ENCODE results near the gene KCNC2.

The KCNC2 gene

DNA sequence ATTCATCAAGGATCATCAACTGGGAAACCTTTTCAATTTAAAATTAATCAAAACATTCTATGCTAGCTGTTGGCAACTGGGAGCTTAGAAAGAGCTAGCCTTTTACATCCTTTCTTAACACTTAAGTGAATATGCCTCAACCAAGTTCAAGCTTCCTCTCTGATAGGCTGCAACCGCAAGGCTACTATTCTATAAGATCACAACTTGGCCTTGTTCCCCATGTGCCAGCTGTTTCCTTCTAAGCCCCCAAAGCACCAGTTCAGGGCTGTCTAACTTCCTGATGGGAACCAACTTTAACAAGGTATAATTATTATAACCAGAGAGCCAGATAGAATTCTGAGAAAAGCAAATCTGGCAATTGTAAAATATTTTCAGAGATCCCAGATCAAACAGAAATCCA lies 37.0 kb downstream of the KCNC2 start:
- in situ Hi-C loops (cut with HindIII; ENCODE audit: low pct_ligation_motif_present, low pct_unique_long_range_greater_than_20kb, low sequenced_read_pairs), result no loop called here

DNA sequence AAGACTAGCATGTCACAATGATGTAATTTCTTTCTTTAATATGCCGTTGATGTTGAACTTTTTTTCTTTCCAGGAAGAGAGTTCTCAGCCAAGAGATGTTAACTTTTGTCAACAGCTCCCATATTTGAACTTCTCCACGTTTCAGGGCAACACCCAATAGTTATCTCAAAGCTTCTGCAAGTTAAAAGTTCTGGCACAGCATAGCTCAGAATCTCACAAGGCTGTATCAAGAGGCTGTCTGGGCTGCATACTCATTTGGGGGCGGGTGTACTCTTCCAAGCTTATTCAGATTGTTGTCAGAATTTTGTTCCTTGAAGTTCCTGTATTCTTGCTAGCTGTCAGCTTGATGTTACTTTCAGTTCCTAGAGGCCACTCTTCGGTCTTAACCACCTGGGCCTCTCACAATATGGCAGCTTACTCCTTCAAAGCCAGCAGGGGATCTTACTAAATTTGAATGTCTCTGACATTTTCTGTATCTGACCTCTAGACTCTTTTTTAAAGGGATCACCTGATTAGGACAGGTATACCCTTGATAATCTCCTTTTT lies 38.9 kb downstream of the KCNC2 start:
- in situ Hi-C loops (cut with HindIII; ENCODE audit: low pct_ligation_motif_present, low pct_unique_long_range_greater_than_20kb, low sequenced_read_pairs), result no loop called here
- DNase-seq, result no peak

More for the DNA sequence above, 37.0 kb downstream of the KCNC2 start:
- DNase-seq, result no peak

DNA sequence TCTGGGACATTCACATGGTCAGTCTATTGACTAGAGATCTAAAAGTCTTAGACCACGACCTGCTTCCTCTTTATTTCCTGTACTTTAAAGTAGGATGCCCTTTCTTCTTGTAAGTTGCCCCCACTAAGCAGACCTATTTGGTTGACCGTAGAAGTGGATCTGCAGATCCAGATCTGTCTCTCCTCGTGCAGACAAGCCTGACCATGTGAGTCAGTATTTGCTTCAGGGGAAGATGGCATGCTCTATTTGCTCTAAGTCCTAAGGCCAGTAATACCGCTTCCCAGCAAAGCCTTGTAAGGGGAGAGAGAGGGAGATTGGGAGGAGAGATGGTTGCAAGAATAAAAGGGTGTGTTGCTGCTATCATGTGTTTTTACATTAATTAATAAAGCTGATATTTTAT lies 46.8 kb downstream of the KCNC2 start:
- in situ Hi-C loops (cut with HindIII; ENCODE audit: low pct_ligation_motif_present, low pct_unique_long_range_greater_than_20kb, low sequenced_read_pairs), result no loop called here
- no peak for DNase-seq

DNA sequence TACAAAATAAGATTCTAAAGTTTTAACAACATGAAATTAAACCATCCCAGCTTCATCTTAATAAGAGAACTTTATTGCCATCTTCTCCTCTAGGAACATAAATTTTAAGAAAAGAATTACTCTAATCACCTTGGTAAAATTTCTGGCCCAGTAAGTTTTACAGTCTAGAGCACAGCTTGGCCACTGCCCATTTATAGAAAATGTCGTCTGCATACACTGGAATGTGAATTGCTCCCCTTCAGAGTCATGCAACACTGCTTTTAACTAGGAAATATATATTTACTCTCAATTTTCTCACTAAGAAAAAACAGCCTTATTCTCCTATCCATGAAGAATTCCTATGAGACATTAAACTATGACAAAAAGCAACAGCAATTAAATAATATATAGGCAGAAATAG lies 48.2 kb downstream of the KCNC2 start:
- no peak for DNase-seq
- in situ Hi-C loops (cut with HindIII; ENCODE audit: low pct_ligation_motif_present, low pct_unique_long_range_greater_than_20kb, low sequenced_read_pairs), result no loop called here

DNA sequence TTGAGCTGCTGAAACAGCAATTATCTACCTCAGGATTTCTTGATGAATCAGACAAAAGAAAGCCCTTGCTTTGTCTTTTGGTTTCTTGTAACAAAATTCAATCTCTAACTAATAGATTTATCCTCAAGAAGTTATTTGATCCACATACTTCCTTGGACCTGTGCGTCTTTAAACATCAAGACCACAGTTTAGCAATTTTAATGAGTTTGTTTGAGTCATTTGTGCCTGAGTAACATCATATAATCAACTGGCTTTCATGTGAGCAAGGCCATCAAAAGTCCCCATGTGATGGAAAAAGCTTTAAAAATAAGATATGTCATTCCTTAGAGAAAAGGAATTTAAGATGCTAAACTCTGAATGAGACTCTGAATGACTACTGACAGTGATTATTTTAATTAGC lies 52.3 kb downstream of the KCNC2 start:
- DNase-seq, result no peak
- in situ Hi-C loops (cut with HindIII; ENCODE audit: low pct_ligation_motif_present, low pct_unique_long_range_greater_than_20kb, low sequenced_read_pairs), result no loop called here

DNA sequence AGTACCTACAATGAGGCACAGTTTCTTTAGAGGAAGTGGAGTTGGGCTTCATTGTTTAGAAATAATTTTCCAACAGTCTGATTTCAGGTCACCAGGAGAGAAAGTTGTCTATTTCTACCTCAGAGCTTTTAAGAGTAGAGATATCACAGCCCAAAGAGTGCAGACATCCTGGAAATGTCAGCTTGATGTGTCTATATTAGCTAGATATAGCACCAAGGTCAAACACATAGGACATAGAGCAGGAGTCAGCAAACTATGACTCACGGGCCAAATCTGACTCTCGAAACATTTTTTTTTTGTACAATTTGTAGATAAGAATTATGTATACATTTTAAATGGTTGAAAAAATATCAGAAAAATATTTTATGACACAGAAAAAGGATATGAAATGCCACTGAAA lies 53.7 kb downstream of the KCNC2 start:
- in situ Hi-C loops (cut with HindIII; ENCODE audit: low pct_ligation_motif_present, low pct_unique_long_range_greater_than_20kb, low sequenced_read_pairs), result no loop called here
- DNase-seq, result no peak

DNA sequence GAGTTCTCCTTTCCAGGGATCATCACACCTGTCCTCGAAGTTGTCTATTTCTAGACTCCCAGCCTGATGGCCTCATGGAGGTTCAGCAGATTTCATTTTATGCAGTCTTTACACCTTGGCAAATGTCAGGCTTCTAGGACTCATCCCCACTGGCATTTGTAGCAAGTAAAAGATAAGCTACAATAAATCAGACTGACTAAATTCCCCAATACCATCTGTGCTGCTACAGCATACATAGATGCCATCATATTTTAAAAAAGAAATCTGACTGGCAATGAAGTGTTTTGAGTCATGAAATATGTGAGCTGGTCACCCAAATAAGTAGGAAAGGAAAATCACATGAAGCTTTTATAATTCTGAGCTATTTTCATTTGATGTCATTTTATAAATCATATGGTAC lies 55.3 kb downstream of the KCNC2 start:
- DNase-seq, result no peak
- in situ Hi-C loops (cut with HindIII; ENCODE audit: low pct_ligation_motif_present, low pct_unique_long_range_greater_than_20kb, low sequenced_read_pairs), result no loop called here

DNA sequence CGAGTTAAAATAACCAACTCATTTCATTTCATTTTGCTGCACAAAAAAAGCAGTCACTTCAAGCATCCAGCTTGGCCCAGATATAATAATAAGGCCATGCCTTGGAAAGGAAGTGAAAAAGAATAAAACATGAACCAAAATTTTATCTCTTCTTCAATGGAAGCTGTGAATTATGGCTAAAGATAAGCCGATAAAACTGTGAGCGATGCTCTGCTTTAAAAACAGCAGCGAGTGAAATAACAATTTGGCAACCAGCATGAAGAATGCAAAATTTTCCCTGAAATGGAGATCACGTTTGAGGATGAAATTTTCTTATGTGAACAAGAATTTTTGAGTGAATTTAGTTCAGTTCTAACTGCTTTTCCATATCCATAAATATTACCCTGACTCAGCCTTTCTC lies 70.4 kb downstream of the KCNC2 start:
- no peak for DNase-seq

DNA sequence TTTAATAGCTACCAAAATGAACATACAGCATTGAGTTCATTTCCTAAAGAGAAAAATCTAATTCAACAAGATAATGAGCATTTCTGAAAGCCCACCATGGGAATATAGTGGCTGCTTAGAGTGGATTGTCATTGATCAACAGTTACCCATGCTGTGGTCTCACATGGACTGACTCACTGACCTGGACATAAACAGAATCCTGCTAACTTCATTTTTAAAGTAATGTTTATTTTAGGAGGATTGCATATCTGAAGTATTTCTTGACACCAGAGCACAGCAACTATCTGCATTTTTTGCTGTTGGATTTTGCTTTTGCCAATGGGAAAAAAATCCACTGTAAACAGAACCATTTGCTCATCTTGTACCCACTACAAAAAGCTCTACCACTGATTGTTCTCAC lies 71.7 kb downstream of the KCNC2 start:
- in situ Hi-C loops (cut with HindIII; ENCODE audit: low pct_ligation_motif_present, low pct_unique_long_range_greater_than_20kb, low sequenced_read_pairs), result no loop called here
- no peak for DNase-seq

More for the DNA sequence above, 70.4 kb downstream of the KCNC2 start:
- in situ Hi-C loops (cut with HindIII; ENCODE audit: low pct_ligation_motif_present, low pct_unique_long_range_greater_than_20kb, low sequenced_read_pairs), result no loop called here

DNA sequence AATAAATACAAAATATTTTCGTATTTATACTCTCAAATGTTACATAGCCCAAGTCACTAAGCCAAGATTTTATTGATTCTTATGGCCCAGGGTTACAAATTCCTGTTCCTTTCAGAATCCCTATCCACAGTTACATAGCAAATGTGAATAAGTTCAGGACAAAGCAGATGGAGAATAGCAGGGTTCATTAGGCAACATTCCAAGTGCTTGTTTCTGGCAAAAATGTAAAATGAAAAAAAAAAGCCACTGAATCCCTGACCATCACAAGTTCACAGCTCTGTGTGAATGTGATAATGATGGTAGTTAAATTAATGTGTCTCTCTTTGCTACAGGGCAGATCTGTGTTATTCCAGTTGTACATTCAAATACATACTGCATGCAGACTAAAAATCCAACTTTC lies 74.6 kb downstream of the KCNC2 start:
- in situ Hi-C loops (cut with HindIII; ENCODE audit: low pct_ligation_motif_present, low pct_unique_long_range_greater_than_20kb, low sequenced_read_pairs), result no loop called here
- DNase-seq, result no peak

DNA sequence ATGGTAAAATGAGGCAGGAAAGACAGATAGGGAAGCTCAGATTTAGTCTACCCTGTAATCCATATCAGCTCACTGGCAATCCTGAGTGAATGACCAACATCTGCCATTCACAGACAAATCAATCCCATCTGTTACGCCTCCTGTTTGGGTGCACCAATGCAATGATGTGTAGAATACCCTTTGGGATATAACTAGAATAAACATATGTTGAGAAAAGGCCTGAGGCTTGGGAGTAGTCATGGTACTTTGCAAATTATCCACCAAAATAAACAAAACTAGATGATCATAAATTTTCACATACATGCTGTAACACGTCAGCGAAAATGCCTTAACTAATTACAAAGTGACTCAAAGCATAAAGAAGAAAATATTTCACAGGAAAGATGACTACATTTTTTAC lies 78.8 kb downstream of the KCNC2 start:
- no peak for DNase-seq
- in situ Hi-C loops (cut with HindIII; ENCODE audit: low pct_ligation_motif_present, low pct_unique_long_range_greater_than_20kb, low sequenced_read_pairs), result no loop called here

DNA sequence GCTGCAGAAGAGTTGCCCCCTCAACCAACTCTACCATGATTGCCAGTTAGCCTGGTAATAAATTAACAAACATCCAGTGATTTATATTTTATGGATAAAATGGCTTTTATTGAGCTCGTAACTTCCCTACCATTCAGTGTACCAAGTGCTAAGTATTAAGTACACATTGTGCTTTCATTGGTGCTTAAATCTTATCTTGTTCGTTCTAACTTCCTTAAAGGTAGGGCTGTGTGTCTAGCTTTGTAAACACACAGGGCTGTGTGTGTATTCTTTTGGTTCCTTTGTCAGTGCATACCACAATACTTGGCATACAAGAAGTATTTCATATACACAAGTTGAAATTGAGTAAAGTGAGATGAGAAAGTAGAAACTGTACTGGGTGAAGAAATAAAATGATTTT lies 80.4 kb downstream of the KCNC2 start:
- no peak for DNase-seq
- in situ Hi-C loops (cut with HindIII; ENCODE audit: low pct_ligation_motif_present, low pct_unique_long_range_greater_than_20kb, low sequenced_read_pairs), result no loop called here

DNA sequence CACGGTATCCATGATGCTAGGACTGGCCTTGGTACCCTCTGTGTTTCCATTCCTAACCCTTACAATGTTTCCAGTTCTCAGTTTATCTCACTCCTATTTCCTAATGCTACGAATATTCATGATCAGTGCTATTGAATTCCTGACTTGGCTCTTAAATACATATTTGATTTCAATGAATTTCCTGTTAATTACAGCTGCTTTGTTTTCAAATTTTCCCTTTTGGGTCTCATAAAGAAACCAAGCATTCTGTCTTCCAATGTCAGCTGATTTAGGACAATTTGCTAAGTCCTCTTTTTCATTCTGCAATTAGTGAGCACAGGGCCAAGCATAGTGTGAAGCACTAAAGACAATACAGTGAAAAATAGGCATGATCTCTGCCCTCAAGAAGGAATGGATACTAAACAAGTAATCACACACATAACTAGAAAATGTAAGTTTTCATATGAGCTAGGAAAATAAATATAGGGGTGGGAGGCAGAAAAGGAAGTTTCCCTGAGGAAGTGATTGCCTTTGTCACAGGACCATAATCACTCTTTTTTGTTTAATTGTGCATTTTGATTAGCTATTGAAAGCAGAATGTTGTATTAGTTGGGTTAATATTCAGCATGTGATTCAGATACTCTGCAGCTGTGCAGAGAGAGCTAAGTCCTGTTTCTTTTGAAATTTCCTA lies 88.5 kb downstream of the KCNC2 start:
- in situ Hi-C loops (cut with HindIII; ENCODE audit: low pct_ligation_motif_present, low pct_unique_long_range_greater_than_20kb, low sequenced_read_pairs), result no loop called here
- DNase-seq, result no peak

DNA sequence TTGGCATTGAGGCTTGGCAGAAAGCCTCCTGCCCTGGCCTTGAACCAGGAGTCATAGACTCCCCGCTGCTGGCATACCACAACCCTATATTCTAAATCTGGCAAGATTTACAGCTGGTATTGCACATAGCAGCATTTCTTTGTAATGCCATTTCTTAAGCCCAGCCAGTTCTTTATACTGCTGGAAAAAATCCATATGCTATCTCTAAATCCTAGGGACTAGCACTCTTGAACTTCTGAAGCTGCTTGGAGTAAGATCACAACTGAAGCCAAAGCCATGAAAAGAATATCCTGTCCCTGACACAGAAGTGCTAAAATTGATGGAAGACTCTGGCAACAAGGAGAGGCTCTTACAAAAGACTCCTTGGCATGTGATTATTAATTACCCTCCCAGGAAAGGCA lies 89.3 kb downstream of the KCNC2 start:
- in situ Hi-C loops (cut with HindIII; ENCODE audit: low pct_ligation_motif_present, low pct_unique_long_range_greater_than_20kb, low sequenced_read_pairs), result no loop called here
- DNase-seq, result no peak

DNA sequence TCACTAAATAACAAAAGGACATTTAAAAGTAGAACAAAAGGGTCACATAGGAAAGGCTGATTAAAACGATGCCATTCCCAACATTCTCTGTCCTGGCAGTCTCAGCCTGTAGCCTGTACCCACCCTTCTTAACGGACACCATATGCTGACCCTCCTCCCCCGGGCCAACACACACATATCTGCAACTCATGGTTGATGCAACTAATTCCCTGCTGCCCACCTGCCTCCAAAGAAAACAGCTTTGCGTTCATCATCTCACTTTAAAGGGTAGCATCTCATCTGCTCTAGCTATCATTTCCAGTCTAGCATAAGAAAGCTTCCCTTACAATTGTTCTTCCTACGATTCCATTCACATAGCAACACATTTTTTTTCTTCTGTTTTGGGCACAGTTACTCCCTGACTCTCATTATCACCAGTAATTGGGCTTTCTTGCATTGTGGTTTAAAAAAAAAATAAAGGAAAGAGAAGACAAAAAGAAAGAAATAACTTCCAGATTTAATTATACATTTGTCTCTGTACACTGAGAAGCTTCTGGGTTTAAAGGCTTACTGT lies 92.9 kb downstream of the KCNC2 start:
- in situ Hi-C loops (cut with HindIII; ENCODE audit: low pct_ligation_motif_present, low pct_unique_long_range_greater_than_20kb, low sequenced_read_pairs), result no loop called here
- no peak for DNase-seq

DNA sequence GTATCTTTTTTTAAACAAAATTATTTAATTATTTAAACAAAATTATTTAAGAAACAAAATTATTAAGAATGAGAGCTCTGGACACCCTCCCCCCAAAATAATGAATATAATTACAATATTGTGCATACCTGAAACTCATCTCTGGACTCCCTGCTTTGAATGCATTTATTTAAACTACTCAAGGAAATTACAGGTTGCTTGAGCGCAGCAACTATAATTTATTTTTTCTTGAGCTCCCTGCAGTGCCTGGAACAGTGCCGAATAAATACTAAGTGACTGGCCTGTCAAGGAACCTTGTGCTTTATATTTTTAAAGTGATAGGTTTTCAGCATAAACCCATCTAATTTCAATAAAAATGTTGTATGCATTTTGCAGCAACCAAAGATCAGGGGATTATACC lies 93.9 kb downstream of the KCNC2 start:
- DNase-seq, result no peak
- in situ Hi-C loops (cut with HindIII; ENCODE audit: low pct_ligation_motif_present, low pct_unique_long_range_greater_than_20kb, low sequenced_read_pairs), result no loop called here

DNA sequence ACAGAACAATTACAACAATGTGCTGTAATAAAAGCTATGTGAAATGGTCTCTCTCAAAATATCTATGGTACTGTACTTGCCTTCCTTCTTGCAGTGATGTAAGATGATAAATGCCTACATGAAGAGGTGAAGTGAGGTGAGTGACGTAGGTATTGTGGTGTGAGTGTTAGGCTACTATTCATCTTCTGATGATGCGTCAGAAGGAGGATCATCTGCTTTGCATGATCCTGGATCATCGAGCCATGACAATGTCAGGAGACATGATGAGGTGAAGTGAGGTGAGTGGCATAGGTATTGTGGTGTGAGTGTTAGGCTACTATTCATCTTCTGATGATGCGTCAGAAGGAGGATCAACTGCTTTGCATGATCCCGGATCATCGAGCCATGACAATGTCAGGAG lies 105.8 kb downstream of the KCNC2 start:
- in situ Hi-C loops (cut with HindIII; ENCODE audit: low pct_ligation_motif_present, low pct_unique_long_range_greater_than_20kb, low sequenced_read_pairs), result no loop called here
- DNase-seq, result no peak

DNA sequence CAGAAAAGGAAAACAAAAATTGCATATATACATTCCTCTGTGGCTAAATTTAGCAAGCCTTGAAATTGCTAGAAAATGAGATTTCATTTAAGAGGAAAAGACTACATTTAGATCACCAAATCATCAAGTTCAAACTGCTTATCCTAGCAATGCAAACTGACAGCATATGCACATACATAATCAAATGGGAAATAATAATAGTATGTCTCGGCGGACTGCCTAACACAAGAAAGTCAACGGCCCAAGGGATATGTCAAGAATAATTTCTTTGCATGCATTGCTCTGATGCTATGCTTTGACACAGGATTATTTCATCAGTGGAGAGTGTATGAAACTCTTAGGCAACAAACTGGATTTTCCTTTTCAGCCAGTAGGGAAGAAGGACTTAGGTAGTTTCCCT lies 107.9 kb downstream of the KCNC2 start:
- no peak for DNase-seq
- in situ Hi-C loops (cut with HindIII; ENCODE audit: low pct_ligation_motif_present, low pct_unique_long_range_greater_than_20kb, low sequenced_read_pairs), result no loop called here

DNA sequence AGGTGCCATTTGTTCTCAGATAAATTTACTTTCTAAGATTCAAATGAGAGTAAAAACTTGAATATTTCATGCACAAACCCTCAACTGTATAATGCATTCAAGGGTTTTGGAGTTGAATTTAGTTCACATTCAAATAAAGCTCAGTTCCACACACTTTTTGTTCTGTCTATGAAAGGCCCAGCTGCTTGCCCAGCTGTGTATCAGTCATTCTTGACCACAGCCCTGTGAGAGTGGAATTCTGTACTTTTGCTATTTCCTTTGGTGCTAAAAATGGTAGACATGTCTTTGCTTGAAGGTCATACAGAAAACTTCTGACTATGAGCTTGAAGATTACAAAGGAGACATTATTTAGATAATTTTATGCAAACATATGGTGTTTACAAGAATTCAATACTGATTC lies 110.4 kb downstream of the KCNC2 start:
- no peak for DNase-seq
- in situ Hi-C loops (cut with HindIII; ENCODE audit: low pct_ligation_motif_present, low pct_unique_long_range_greater_than_20kb, low sequenced_read_pairs), result no loop called here

DNA sequence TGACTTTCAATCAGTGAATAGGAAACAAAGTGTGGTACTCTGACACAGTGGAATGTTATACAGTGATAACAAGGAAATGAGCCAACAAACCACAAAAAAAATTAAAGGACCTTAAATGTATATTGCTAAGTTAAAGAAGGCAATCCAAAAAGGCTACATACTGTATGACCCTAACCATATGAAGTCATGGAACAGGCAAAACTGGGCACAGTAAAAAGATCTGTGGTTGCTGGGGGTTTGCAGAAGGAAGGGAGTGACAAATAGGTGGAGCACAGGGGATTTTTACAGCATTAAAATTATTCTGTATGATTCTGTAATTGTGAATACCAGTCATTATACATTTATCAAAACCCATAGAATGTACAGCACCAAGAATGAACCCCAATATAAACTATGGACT lies 112.6 kb downstream of the KCNC2 start:
- in situ Hi-C loops (cut with HindIII; ENCODE audit: low pct_ligation_motif_present, low pct_unique_long_range_greater_than_20kb, low sequenced_read_pairs), result no loop called here

More for the DNA sequence above, 112.6 kb downstream of the KCNC2 start:
- DNase-seq, result no peak
